HepG2 (cell line): ENCODE data around the gene DHX58. TPM values are rescaled to one million over a fixed set of nuclear protein-coding genes. Genes with fewer than 3 reads are reported as not detected.

Source experiments
- GABPB1 ChIP-seq: IDR thresholded peaks from 2 replicates; pipeline ENCODE4 v1.6.1; 2016; ENCODE audit warnings: mild to moderate bottlenecking, missing genetic modification reagents, moderate library complexity, missing compliant biosample characterization
- HNF1B ChIP-seq: sonication (generic); formaldehyde crosslinking; IDR thresholded peaks from 2 replicates; pipeline ENCODE4 v1.5.1; 2020; ENCODE audit warnings: mild to moderate bottlenecking, moderate library complexity, missing genetic modification reagents
- HNF4G ChIP-seq, 2 experiments: sonication (generic) in 1 of 2; formaldehyde crosslinking in 1 of 2; IDR thresholded peaks; 2 replicates each; pipeline versions ENCODE4 v1.4.0 to v1.6.1; 2011 to 2020; ENCODE audit warnings: borderline replicate concordance in 2 of 2, low read depth in 2 of 2, mild to moderate bottlenecking in 2 of 2, low read length in 1 of 2, missing genetic modification reagents in 1 of 2, moderate library complexity in 1 of 2
- KDM2A ChIP-seq: sonication (generic); formaldehyde crosslinking; IDR thresholded peaks from 2 replicates; pipeline ENCODE4 v1.4.0; 2020; ENCODE audit warnings: low read depth, missing genetic modification reagents, borderline replicate concordance
- NCOA2 ChIP-seq: sonication (generic); formaldehyde crosslinking; IDR thresholded peaks from 2 replicates; pipeline ENCODE4 v1.8.0; 2022; ENCODE audit warnings: inconsistent platforms
- NFATC3 ChIP-seq: sonication (generic); formaldehyde crosslinking; IDR thresholded peaks from 2 replicates; pipeline ENCODE4 v1.5.1; 2020; ENCODE audit warnings: mild to moderate bottlenecking, missing genetic modification reagents
- PHF21A ChIP-seq: sonication (generic); formaldehyde crosslinking; IDR thresholded peaks from 2 replicates; pipeline ENCODE4 v1.5.0; 2020; ENCODE audit warnings: mild to moderate bottlenecking, missing genetic modification reagents
- POLR2AphosphoS5 ChIP-seq: IDR thresholded peaks from 2 replicates; pipeline ENCODE4 v1.6.1; 2012; ENCODE audit warnings: low read depth, low read length
- ZBTB8A ChIP-seq: sonication (generic); formaldehyde crosslinking; IDR thresholded peaks from 2 replicates; pipeline ENCODE4 v1.4.0; 2020; ENCODE audit warnings: mild to moderate bottlenecking, low read depth, missing genetic modification reagents, borderline replicate concordance
- ZNF770 ChIP-seq: sonication (generic); formaldehyde crosslinking; IDR thresholded peaks from 2 replicates; pipeline ENCODE4 v1.5.0; 2020; ENCODE audit warnings: mild to moderate bottlenecking, missing genetic modification reagents
- polyA plus RNA-seq, 8 experiments: library from polyadenylated mRNA; depleted of rRNA in 3 of 8; stranded (reverse) in 7 of 8; unstranded in 1 of 8; fragments of >200 nt; fragmentation: Illumina TruSeq in 4 of 8; extraction: Trizol in 4 of 8; gene quantifications; 2 replicates each; pipeline versions ENCODE4 v1.2.1 to v1.2.3, GENCODE V29; 2011 to 2016; ENCODE audit warnings: low read depth in 4 of 8, missing spikeins in 1 of 8, mixed read lengths in 1 of 8; ENCODE audit not compliant: insufficient read depth in 1 of 8
- total RNA-seq, 5 experiments: library from RNA; depleted of rRNA; stranded (reverse); fragments of >200 nt; fragmentation: Illumina TruSeq; extraction: Trizol; gene quantifications; 2 replicates each; pipeline ENCODE4 v1.2.3, GENCODE V29; 2016; ENCODE audit warnings: low read depth in 1 of 5
- TF ChIP-seq, protein P1 (sequence below): sonication (generic); formaldehyde crosslinking; IDR thresholded peaks from 2 replicates; pipeline ENCODE4 v1.5.0; 2020; ENCODE audit warnings: mild to moderate bottlenecking, missing genetic modification reagents, borderline replicate concordance
- TF ChIP-seq, protein P2 (sequence below): sonication (generic); formaldehyde crosslinking; IDR thresholded peaks from 2 replicates; pipeline ENCODE4 v1.5.0; 2020; ENCODE audit warnings: mild to moderate bottlenecking, missing genetic modification reagents, moderate library complexity
- TF ChIP-seq, protein P3 (sequence below): sonication (generic); formaldehyde crosslinking; IDR thresholded peaks from 2 replicates; pipeline ENCODE4 v1.4.0; 2020; ENCODE audit warnings: low read depth, missing genetic modification reagents

Gene DHX58
- total and polyA plus RNA-seq, 2 of the 13 experiments (the other 11 are each of a cell fraction or from before 2014, with no cell fraction given): 6.7 to 7.8 TPM

DNA sequence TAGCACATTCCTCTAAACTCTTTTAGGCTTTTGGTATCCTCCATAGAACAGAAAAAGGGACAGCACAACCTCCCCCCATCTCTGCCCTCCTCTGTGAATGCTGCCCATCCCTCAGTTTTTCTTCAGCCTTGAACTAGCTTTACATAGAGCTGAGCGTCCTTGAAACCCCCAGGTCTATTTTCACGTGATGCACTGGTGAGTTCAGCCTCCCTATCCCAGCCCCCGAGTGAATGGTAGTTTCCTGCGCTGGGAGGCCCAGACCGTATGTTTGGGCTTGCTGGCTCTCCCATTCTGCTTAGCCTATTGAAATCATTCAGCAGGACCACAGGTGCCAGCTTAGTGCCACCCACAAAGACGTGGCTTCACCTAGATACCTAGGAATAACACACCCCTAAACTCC is 36.7 kb downstream of the DHX58 start (continued):
- TF ChIP-seq, protein P1, sequence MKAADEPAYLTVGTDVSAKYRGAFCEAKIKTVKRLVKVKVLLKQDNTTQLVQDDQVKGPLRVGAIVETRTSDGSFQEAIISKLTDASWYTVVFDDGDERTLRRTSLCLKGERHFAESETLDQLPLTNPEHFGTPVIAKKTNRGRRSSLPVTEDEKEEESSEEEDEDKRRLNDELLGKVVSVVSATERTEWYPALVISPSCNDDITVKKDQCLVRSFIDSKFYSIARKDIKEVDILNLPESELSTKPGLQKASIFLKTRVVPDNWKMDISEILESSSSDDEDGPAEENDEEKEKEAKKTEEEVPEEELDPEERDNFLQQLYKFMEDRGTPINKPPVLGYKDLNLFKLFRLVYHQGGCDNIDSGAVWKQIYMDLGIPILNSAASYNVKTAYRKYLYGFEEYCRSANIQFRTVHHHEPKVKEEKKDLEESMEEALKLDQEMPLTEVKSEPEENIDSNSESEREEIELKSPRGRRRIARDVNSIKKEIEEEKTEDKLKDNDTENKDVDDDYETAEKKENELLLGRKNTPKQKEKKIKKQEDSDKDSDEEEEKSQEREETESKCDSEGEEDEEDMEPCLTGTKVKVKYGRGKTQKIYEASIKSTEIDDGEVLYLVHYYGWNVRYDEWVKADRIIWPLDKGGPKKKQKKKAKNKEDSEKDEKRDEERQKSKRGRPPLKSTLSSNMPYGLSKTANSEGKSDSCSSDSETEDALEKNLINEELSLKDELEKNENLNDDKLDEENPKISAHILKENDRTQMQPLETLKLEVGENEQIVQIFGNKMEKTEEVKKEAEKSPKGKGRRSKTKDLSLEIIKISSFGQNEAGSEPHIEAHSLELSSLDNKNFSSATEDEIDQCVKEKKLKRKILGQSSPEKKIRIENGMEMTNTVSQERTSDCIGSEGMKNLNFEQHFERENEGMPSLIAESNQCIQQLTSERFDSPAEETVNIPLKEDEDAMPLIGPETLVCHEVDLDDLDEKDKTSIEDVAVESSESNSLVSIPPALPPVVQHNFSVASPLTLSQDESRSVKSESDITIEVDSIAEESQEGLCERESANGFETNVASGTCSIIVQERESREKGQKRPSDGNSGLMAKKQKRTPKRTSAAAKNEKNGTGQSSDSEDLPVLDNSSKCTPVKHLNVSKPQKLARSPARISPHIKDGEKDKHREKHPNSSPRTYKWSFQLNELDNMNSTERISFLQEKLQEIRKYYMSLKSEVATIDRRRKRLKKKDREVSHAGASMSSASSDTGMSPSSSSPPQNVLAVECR (CRISPR knock-in tag): peak; percentile 19; the same call in 1 of the 2 replicates
- no peak for TF ChIP-seq KDM2A
- TF ChIP-seq GABPB1 (CRISPR knock-in tag): no peak
- no peak for TF ChIP-seq NFATC3 (CRISPR knock-in tag)
- TF ChIP-seq, protein P2, sequence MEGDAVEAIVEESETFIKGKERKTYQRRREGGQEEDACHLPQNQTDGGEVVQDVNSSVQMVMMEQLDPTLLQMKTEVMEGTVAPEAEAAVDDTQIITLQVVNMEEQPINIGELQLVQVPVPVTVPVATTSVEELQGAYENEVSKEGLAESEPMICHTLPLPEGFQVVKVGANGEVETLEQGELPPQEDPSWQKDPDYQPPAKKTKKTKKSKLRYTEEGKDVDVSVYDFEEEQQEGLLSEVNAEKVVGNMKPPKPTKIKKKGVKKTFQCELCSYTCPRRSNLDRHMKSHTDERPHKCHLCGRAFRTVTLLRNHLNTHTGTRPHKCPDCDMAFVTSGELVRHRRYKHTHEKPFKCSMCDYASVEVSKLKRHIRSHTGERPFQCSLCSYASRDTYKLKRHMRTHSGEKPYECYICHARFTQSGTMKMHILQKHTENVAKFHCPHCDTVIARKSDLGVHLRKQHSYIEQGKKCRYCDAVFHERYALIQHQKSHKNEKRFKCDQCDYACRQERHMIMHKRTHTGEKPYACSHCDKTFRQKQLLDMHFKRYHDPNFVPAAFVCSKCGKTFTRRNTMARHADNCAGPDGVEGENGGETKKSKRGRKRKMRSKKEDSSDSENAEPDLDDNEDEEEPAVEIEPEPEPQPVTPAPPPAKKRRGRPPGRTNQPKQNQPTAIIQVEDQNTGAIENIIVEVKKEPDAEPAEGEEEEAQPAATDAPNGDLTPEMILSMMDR (CRISPR knock-in tag): 0 out of 2 replicates have a peak, but pooled peaks have one; percentile 8
- TF ChIP-seq ZNF770: peak; percentile 72
- peak; percentile 48; the same call in 1 of the 2 replicates for TF ChIP-seq NCOA2 (CRISPR knock-in tag)
- TF ChIP-seq HNF4G (IDR thresholded peaks at IDR 0.05; ENCODE audit: borderline replicate concordance, low read depth, low read length): no peak
- 0 out of 2 replicates have a peak, but pooled peaks have one; percentile 31 for TF ChIP-seq HNF4G (CRISPR knock-in tag; IDR thresholded peaks at IDR 0.05; ENCODE audit: borderline replicate concordance, low read depth)
- TF ChIP-seq ZBTB8A (CRISPR knock-in tag): no peak
- no peak for TF ChIP-seq POLR2AphosphoS5
- 0 out of 2 replicates have a peak, but pooled peaks have one; percentile 9 for TF ChIP-seq HNF1B (CRISPR knock-in tag)
- TF ChIP-seq, protein P3, sequence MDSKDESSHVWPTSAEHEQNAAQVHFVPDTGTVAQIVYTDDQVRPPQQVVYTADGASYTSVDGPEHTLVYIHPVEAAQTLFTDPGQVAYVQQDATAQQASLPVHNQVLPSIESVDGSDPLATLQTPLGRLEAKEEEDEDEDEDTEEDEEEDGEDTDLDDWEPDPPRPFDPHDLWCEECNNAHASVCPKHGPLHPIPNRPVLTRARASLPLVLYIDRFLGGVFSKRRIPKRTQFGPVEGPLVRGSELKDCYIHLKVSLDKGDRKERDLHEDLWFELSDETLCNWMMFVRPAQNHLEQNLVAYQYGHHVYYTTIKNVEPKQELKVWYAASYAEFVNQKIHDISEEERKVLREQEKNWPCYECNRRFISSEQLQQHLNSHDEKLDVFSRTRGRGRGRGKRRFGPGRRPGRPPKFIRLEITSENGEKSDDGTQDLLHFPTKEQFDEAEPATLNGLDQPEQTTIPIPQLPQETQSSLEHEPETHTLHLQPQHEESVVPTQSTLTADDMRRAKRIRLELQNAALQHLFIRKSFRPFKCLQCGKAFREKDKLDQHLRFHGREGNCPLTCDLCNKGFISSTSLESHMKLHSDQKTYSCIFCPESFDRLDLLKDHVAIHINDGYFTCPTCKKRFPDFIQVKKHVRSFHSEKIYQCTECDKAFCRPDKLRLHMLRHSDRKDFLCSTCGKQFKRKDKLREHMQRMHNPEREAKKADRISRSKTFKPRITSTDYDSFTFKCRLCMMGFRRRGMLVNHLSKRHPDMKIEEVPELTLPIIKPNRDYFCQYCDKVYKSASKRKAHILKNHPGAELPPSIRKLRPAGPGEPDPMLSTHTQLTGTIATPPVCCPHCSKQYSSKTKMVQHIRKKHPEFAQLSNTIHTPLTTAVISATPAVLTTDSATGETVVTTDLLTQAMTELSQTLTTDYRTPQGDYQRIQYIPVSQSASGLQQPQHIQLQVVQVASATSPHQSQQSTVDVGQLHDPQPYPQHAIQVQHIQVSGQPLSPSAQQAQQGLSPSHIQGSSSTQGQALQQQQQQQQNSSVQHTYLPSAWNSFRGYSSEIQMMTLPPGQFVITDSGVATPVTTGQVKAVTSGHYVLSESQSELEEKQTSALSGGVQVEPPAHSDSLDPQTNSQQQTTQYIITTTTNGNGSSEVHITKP: peak; percentile 85
- 0 out of 2 replicates have a peak, but pooled peaks have one; percentile 30 for TF ChIP-seq PHF21A (CRISPR knock-in tag)
